Astrocyte of the cerebellum (primary cell): ENCODE results near the gene ACOT8.

ENCODE experiments used
- DNase-seq: peaks from one replicate; pipeline ENCODE4 v3.0.0-alpha.2; 2011; ENCODE audit warnings: low read depth
- H3K4me3 ChIP-seq: 2 replicates; pipeline ENCODE4 v1.5.1; 2011; ENCODE audit warnings: mild to moderate bottlenecking, low read depth, low read length, moderate library complexity
- in situ Hi-C: cut with HindIII; loops from 2 replicates; pipeline ENCODE4 v1.10.0; 2017; ENCODE audit warnings: low sequenced_read_pairs
- TF ChIP-seq, protein P1 (sequence below): IDR thresholded peaks from 2 replicates; pipeline ENCODE4 v1.5.1; 2012; ENCODE audit warnings: low read length, low read depth, moderate library complexity, mild to moderate bottlenecking; ENCODE audit errors: missing control alignments

Gene ACOT8

DNA sequence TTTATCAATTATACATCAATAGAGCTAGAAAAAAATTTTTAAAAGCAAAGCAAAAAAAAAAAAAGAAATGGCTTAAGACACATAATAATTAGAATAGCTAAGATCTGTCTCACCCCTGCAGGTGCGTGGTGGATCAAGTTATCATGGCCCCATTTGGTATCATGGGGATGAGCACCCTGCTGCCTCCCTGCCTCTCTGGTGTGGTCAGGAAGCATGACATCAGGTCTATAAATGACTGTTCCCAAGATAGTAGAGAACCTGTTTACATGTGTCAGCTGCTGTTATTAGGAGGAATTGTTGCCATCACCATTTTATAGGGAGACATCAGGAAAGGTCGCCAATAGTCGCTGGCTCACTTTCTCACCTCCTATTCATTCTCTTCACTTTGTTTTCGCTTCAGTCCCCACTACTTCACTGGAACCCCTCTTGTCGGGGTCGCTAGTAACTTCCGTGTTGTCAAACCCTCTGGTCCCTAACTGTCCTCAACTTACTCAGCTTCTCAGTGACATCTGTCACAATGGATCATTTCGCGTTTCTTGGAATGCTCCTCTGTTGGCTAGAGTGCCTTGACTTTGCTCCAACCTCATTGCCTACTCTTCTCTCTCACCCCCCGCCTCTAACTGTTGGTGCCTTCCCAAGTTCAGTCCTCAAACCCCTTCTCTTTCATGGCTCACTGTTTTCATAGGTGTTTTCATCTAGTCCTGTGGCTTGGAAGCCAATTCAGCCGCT, 60.7 kb downstream of the ACOT8 start:
- DNase-seq, result no peak
- in situ Hi-C loops, result no loop called here
- TF ChIP-seq, protein P1, sequence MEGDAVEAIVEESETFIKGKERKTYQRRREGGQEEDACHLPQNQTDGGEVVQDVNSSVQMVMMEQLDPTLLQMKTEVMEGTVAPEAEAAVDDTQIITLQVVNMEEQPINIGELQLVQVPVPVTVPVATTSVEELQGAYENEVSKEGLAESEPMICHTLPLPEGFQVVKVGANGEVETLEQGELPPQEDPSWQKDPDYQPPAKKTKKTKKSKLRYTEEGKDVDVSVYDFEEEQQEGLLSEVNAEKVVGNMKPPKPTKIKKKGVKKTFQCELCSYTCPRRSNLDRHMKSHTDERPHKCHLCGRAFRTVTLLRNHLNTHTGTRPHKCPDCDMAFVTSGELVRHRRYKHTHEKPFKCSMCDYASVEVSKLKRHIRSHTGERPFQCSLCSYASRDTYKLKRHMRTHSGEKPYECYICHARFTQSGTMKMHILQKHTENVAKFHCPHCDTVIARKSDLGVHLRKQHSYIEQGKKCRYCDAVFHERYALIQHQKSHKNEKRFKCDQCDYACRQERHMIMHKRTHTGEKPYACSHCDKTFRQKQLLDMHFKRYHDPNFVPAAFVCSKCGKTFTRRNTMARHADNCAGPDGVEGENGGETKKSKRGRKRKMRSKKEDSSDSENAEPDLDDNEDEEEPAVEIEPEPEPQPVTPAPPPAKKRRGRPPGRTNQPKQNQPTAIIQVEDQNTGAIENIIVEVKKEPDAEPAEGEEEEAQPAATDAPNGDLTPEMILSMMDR, result no peak
- no peak overlapping the region for H3K4me3 ChIP-seq

DNA sequence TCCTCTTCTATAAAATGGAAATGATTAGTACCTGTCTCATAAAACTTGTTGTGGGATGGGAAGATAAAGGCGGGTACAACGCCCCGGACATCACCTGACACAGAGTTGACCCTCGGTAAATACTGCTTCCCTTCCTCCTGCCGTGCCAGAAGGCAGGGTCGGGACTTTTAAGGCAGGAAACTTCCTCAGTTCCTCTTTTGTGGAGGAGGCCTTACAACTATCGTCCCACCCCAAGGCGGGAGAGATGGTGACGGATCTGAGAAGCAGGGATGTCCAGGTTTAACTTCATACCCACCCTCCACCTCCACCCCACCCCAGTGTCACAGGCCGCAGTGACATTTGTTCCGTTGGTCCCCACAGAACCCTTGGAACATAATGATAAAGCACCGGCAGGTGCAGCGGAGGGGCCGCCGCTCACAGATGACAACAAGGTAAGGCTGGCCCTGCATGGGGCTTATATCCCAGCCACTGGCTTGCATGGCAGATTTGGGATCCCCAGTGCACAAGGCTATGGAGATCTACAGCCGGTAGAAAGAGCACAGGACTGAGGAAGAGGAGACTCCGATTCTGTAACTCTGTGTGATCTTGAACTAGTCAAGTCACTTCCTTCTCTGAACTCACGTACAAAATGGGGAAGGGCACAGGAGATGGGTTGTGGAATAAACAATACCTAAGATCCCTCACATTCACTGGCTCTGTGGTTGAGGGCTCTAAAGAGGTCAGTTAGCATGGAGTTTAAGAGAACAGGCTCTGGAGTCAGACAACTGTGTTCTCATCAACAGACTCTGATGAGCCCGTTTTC, 64.7 kb downstream of the ACOT8 start:
- H3K4me3 ChIP-seq, result peak overlapping the region; percentile 95
- in situ Hi-C loops, result no loop called here
- no peak for DNase-seq
- TF ChIP-seq, protein P1, result no peak
